SK-N-SH treated with all-trans-retinoic acid at 6 μM for 48 hours (cell line): ENCODE results near the gene BCL6B.

Source experiments
- ATAC-seq: fragments of 200-7000 bp; cut with Tn5 transposase; 3 replicates; pipeline ENCODE4 v1.9.1; 2020; ENCODE audit warnings: mild to moderate bottlenecking, moderate library complexity
- ARNTL ChIP-seq: fragments of 450-650 bp; formaldehyde crosslinking; IDR thresholded peaks from 2 replicates; pipeline ENCODE4 v1.5.0; 2020; ENCODE audit warnings: low read depth, mild to moderate bottlenecking, moderate library complexity, borderline replicate concordance
- BACH2 ChIP-seq: fragments of 250-450 bp; sonication (Bioruptor Pico); IDR thresholded peaks from 2 replicates; pipeline ENCODE4 v1.9.0; 2021; ENCODE audit warnings: mild to moderate bottlenecking, borderline replicate concordance
- CREB5 ChIP-seq: fragments of 250-450 bp; sonication (Bioruptor Pico); IDR thresholded peaks from 2 replicates; pipeline ENCODE4 v1.5.1; 2020; ENCODE audit warnings: low read depth, mild to moderate bottlenecking, moderate library complexity
- CSDC2 ChIP-seq: fragments of 250-450 bp; sonication (Bioruptor Pico); IDR thresholded peaks from 2 replicates; pipeline ENCODE4 v1.5.0; 2020; ENCODE audit warnings: mild to moderate bottlenecking, moderate library complexity
- CSRNP3 ChIP-seq: fragments of 250-450 bp; sonication (Bioruptor Pico); IDR thresholded peaks from 2 replicates; pipeline ENCODE4 v1.5.1; 2021; ENCODE audit warnings: mild to moderate bottlenecking, moderate library complexity
- ESRRG ChIP-seq: fragments of 250-450 bp; sonication (Bioruptor Pico); IDR thresholded peaks from 2 replicates; pipeline ENCODE4 v1.6.1; 2021; ENCODE audit warnings: mild to moderate bottlenecking
- GLIS3 ChIP-seq: fragments of 250-450 bp; sonication (Bioruptor Pico); IDR thresholded peaks from 2 replicates; pipeline ENCODE4 v1.5.0; 2020; ENCODE audit warnings: mild to moderate bottlenecking, moderate library complexity
- ISL1 ChIP-seq: fragments of 250-450 bp; sonication (Bioruptor Pico); IDR thresholded peaks from 2 replicates; pipeline ENCODE4 v2.1.2; 2022; ENCODE audit warnings: mild to moderate bottlenecking, moderate library complexity
- OSR1 ChIP-seq: fragments of 250-450 bp; sonication (Bioruptor Pico); IDR thresholded peaks from 2 replicates; pipeline ENCODE4 v1.8.0; 2022; ENCODE audit warnings: moderate library complexity, mild to moderate bottlenecking, inconsistent platforms
- POU6F1 ChIP-seq: fragments of 250-450 bp; sonication (Bioruptor Pico); IDR thresholded peaks from 2 replicates; pipeline ENCODE4 v1.8.0; 2021; ENCODE audit warnings: low read depth, mild to moderate bottlenecking, moderate library complexity, borderline replicate concordance
- PPARA ChIP-seq: fragments of 250-450 bp; sonication (Bioruptor Pico); IDR thresholded peaks from 2 replicates; pipeline ENCODE4 v1.5.0; 2020; ENCODE audit warnings: mild to moderate bottlenecking, borderline replicate concordance
- RARB ChIP-seq: fragments of 250-450 bp; sonication (Bioruptor Pico); IDR thresholded peaks from 2 replicates; pipeline ENCODE4 v1.8.0; 2021; ENCODE audit warnings: mild to moderate bottlenecking, moderate library complexity
- SNAI2 ChIP-seq: fragments of 250-450 bp; sonication (Bioruptor Pico); IDR thresholded peaks from 2 replicates; pipeline ENCODE4 v1.5.0; 2020; ENCODE audit warnings: mild to moderate bottlenecking, moderate library complexity
- TCF4 ChIP-seq: fragments of 250-450 bp; sonication (Bioruptor Pico); IDR thresholded peaks from 2 replicates; pipeline ENCODE4 v1.8.0; 2021; ENCODE audit warnings: mild to moderate bottlenecking, moderate library complexity, borderline replicate concordance
- TOX ChIP-seq: fragments of 250-450 bp; sonication (Bioruptor Pico); IDR thresholded peaks from 2 replicates; pipeline ENCODE4 v1.8.0; 2021; ENCODE audit warnings: mild to moderate bottlenecking, moderate library complexity, borderline replicate concordance
- TSHZ2 ChIP-seq: fragments of 250-450 bp; sonication (Bioruptor Pico); IDR thresholded peaks from 2 replicates; pipeline ENCODE4 v1.5.0; 2020; ENCODE audit warnings: mild to moderate bottlenecking, moderate library complexity
- ZC3H10 ChIP-seq: fragments of 250-450 bp; sonication (Bioruptor Pico); IDR thresholded peaks from 2 replicates; pipeline ENCODE4 v1.5.1; 2021; ENCODE audit warnings: mild to moderate bottlenecking, moderate library complexity
- ZFP3 ChIP-seq: fragments of 250-450 bp; sonication (Bioruptor Pico); IDR thresholded peaks from 2 replicates; pipeline ENCODE4 v1.5.0; 2020; ENCODE audit warnings: mild to moderate bottlenecking, moderate library complexity
- ZFP30 ChIP-seq: fragments of 450-650 bp; formaldehyde crosslinking; IDR thresholded peaks from 2 replicates; pipeline ENCODE4 v1.5.0; 2022; ENCODE audit warnings: mild to moderate bottlenecking, moderate library complexity
- ZNF565 ChIP-seq: fragments of 450-650 bp; formaldehyde crosslinking; conservative IDR thresholded peaks from 2 replicates; pipeline ENCODE4 v1.5.0; 2020; ENCODE audit warnings: low read depth, mild to moderate bottlenecking, moderate library complexity
- ZNF70 ChIP-seq: fragments of 450-650 bp; formaldehyde crosslinking; IDR thresholded peaks from 2 replicates; pipeline ENCODE4 v1.5.0; 2020; ENCODE audit warnings: mild to moderate bottlenecking, moderate library complexity

BCL6B gene

DNA sequence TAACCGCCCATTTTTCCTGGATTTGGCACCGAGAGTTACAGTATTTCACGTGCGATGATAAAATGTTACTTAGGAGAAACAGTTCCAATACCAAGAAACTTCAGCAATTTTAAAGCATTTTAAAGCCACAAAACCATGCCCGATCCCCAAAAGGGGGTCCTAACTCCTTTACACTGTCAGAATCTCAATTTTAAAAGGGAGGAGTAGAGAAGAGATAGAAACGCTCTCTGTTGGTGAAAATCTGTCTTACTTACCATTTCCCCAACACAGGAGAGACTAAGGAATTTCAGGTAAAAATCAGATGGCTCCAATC lies 11.0 kb upstream of the BCL6B start:
- no peak for TF ChIP-seq CSDC2 (CRISPR knock-in tag)
- no peak for TF ChIP-seq CSRNP3 (CRISPR knock-in tag)
- TF ChIP-seq CREB5 (CRISPR knock-in tag) = no peak
- TF ChIP-seq RARB (CRISPR knock-in tag) = no peak
- no peak for TF ChIP-seq ZFP3
- TF ChIP-seq POU6F1 (CRISPR knock-in tag) = no peak
- no peak for TF ChIP-seq TOX (CRISPR knock-in tag)
- no peak for TF ChIP-seq BACH2
- no peak for TF ChIP-seq PPARA (CRISPR knock-in tag)
- TF ChIP-seq TCF4 (CRISPR knock-in tag) = no peak
- no peak for TF ChIP-seq GLIS3 (CRISPR knock-in tag)
- no peak for TF ChIP-seq ZNF565 (CRISPR knock-in tag)
- TF ChIP-seq TSHZ2 (CRISPR knock-in tag) = no peak
- no peak for TF ChIP-seq SNAI2 (CRISPR knock-in tag)
- no peak for TF ChIP-seq ISL1 (CRISPR knock-in tag)
- TF ChIP-seq ZNF70 (CRISPR knock-in tag) = no peak
- no peak for TF ChIP-seq ARNTL (CRISPR knock-in tag)
- no peak for TF ChIP-seq ZC3H10 (CRISPR knock-in tag)
- TF ChIP-seq ZFP30 = no peak
- no peak for TF ChIP-seq ESRRG (CRISPR knock-in tag)
- ATAC-seq = no peak

DNA sequence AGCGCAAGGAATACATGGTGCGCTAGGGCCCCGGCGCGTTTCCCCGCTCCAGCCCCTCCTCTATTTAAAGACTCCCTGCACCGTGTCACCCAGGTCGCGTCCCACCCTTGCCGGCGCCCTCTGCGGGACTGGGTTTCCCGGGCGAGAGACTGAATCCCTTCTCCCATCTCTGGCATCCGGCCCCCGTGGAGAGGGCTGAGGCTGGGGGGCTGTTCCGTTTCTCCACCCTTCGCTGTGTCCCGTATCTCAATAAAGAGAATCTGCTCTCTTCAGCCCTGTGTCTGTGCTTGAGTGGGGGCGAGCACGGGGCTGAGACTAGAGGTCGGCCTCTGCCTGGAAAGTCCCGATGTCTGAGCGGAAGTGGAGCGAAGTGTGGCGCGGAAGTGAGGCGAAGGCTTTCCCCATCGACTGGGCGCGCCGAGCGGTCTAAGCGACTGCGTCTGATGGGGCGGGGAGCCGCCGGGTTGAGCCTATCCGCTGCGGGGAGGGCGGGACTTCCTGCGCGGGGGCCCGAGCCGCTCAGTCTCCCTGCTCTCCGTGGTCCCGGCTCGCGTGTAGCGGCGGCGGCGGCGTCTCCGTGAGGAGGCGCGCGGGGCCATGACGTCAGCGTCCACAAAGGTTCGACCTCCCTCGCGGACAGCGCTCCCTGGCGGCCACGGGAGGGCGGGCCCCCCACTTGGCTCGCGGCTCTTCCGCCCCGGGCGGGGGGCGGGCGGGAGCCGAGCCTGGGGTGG lies 8.4 kb upstream of the BCL6B start:
- peak; percentile 92 for ATAC-seq
- TF ChIP-seq ZNF70 (CRISPR knock-in tag) (no peak), OSR1 (CRISPR knock-in tag) (no peak), GLIS3 (CRISPR knock-in tag) (0 out of 2 replicates have a peak, but pooled peaks have one; percentile 40), TSHZ2 (CRISPR knock-in tag) (peak; percentile 71; the same call in 1 of the 2 replicates)
